ENCODE data around the gene ZCCHC2. TPM values are rescaled to one million over a fixed set of nuclear protein-coding genes. Genes with fewer than 3 reads are reported as not detected.

ZCCHC2 gene
- total RNA-seq, 1 experiment from 2014 or later: 3.8 TPM

DNA sequence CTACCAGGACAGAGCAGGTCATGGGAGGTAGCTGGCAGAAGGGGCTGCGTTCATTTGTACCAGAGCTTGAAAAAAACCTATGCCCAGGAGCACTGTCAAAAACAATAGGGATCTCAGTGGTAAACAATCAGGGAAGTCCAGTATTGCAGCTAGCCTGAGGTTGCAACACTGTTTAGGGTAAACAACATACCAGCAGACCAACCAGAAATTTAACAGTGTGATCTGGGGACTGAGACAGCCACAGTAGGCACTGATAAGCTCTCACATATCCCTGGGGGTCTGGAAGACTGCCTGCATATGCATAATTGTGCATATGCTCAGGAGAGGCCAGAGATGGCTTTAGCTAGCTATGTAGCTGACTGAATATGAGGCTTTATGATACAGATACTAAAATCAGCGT lies 12.0 kb upstream of the ZCCHC2 start:
- no peak for DNase-seq (ENCODE audit: low read depth)

DNA sequence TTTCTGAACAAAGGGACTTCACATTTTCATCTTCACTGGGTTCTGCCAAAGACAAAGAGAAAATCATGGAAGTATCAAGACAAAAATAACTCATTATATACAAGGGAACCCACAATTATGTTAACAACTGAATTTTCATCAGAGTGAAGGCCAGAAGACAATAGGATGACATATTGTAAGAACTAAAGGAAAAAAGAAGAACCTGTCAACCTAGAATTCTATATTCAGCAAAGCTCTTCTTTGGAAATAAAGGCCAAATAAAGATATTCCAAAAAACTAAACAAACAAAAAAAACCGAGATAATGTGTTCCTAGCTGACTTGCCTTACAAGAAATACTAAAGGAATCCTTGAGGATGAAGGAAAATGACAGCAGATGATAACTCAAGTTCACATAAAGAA lies 10.3 kb upstream of the ZCCHC2 start:
- no peak for DNase-seq (ENCODE audit: low read depth)

DNA sequence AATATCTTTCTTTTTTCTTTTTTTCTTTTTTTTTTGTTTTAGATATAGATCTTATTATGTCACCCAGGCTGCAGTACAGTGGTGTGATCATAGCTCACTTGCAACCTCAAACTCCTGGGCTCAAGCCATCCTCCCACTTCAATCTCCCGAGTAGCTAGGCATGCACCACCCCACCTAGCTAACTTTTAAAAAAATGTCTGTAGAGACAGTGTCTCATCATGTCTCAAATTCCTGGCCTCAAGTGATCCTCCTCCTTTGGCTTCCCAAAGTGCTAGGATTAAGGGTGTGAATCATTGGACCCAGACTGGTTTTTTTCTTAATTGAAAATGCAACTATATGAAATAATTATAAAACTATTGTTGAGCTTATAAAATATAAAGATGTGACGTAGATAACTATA lies 9.8 kb upstream of the ZCCHC2 start:
- DNase-seq (ENCODE audit: low read depth): no peak

DNA sequence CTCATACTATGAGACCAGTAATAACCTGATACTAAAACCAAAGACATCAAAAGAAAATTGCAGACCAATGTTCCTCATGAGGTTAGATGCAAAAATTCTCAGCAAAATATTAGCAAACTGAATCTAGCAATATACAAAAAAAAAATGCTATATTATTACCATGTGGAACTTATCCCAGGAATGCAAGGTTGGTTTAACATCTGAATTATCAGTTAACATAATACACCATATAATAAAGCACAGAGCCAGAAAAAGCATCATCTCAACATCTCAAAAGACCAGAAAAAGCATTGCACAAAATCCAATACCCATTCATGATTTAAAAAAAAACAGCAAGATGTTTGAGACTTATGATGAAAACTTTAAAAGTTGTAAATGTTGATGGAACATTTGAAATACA lies 8.3 kb upstream of the ZCCHC2 start:
- DNase-seq (ENCODE audit: low read depth): no peak

DNA sequence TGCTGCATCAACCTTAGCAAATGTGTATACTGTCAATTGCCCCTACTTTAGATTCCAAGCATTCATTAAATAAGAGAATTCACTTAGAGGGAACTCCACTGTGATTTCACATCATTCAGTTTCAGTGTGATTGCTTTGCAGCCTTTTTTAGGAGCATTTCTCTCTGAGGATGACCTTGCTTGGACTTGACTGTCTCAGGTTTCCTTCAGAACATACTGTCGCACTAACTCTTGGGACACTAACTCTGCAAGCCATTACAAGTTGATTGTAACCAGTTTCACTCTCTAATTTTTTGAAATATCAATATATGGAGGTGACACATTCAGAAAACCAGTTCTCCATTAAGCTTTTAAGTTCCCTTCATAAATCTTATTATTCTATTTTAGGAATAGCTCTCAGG lies 6.6 kb upstream of the ZCCHC2 start:
- DNase-seq (ENCODE audit: low read depth): no peak

DNA sequence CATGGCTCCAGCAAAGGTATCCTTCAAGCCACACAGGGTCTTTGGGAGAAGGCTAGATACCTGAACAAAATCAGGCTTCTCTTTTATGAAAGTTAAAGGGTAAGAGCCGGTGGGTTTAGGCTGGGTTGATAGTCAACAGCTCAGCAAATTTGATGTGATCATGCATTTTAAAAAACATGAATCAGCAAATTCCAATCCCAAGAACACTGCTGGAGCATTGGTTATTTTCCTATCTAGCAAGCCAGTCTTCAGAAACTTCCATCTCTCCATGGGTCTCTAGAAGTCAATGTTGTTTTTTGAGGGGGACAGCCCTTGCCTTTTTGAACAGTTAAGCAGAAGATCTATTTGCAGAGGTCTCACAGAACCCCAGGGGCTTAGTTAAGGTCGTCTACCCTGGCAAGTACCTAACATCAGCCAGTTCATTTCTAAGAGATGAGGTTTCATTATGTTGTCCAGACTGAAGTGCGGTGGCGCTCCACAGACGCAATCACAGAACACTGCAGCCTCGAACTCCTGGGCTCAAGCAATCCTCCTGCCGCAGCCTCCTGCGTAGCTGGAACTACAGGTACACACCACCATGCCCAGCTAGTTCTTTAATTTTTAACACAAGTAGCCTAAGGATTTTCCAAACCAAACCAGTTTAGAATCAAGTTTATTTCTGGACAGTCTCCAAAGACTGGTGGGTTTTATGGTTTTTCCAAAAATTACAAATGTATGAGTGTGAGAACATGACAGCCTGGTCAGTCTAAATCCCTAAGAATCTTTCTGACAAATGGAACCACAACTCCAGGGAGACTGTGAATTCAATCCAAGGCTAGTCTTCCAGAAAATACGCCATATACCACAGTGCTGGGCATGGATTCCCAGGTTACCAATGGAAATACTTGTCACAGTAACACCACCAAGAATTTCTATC lies 4.1 kb upstream of the ZCCHC2 start:
- DNase-seq (ENCODE audit: low read depth): peak; percentile 68

DNA sequence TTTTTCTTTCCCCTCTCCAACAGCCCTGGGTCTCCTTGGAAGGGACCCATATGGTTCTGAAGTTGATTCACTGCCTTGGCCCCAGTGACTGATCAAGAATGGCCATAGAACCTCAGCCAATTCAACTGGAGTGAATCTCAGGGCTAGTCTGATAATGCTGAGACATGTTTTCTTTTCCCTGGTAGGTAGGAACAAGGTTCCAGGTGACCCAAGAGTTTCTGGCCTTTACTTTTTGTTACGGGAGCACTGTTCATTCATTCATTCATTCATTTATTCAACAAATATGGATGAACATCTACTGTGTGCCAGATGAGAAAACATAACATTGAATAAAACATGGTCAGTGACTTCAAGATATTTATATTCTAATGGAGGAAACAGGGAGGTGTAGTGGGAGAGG lies 3.1 kb upstream of the ZCCHC2 start:
- no peak for DNase-seq (ENCODE audit: low read depth)

DNA sequence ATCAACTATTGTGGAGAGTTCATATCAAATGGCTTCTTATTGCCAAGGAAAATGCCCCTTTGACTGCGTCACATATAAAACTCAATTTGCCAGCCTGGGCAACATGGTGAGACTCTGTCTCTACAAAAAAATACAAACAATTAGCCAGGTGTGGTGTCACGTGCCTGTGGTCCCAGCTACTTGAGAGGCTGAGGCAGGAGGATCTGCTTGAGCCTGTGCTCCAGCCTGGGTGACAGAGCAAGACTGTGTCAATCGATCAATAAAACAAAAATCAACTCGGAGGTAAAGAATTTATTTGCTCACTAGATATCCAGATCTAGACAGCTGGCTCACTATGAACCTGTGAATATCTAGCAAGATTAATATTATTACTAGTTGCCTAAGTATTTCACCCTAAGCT lies 1.7 kb upstream of the ZCCHC2 start:
- no peak for DNase-seq (ENCODE audit: low read depth)

DNA sequence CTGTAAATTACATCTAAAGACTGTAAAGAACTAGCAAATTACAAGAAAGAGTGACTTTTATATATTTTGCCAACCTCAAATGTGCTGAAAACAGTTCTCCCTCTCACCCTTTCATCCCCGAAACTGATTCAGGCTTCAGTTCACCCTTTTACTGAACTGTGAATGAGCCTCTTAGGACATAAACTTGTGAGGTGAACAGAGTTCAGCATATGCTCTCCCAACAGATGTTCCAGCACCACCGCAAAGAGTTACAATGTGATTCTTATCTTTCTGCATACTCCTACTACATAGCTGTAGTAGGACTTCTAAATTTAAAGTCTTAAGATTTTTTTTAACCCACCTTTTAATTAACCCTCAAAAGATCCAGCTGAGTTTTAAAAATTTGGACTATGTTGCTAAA lies 1.2 kb upstream of the ZCCHC2 start:
- peak; percentile 59 for DNase-seq (ENCODE audit: low read depth)

DNA sequence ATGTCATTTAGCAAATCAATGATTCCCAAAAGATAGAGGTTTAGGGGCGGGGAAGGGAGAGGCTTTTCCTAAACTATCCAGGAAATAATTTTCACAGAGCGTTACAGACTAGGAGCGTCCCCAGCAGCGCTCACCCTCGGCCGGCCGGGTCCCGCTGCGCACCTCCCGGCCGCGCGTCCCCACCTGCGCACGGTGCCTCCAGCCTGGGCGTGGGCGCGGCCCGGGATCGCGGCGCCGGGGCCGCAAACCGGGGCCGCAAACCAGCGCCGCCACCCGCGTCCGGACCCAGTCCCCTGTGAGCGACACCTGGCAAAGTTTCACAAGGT lies 684 bp upstream of the ZCCHC2 start:
- no peak for DNase-seq (ENCODE audit: low read depth)

DNA sequence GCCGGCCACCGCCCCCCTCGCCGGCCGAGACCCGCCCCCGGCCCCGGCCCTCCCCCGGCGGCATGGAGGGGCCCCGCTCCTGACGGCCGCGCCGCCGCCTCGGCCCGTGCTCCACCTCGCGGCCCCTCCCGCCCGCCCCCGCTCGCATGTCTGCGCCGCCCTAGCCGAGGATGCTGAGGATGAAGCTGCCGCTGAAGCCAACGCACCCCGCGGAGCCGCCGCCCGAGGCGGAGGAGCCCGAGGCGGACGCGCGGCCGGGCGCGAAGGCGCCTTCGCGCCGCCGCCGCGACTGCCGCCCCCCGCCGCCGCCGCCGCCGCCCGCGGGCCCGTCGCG lies 397 bp downstream of the ZCCHC2 start:
- DNase-seq (ENCODE audit: low read depth): no peak

DNA sequence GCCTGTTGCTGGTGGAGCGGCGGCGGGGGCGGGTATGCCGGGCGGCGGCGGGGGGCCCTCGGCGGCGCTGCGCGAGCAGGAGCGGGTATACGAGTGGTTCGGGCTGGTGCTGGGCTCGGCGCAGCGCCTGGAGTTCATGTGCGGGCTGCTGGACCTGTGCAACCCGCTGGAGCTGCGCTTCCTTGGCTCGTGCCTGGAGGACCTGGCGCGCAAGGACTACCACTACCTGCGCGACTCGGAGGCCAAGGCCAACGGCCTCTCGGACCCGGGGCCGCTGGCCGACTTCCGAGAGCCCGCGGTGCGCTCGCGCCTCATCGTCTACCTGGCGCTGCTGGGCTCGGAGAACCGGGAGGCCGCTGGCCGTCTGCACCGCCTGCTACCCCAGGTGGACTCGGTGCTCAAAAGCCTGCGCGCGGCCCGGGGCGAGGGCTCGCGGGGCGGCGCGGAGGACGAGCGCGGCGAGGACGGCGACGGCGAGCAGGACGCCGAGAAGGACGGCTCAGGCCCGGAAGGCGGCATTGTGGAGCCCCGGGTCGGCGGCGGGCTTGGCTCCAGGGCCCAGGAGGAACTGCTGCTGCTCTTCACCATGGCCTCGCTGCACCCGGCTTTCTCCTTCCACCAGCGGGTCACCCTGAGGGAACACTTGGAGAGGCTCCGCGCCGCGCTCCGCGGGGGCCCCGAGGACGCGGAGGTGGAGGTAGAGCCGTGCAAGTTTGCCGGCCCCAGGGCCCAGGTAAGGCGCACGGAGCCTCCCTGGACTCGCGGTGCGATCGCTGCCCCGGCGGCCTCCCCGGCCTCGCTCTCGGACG lies 1.0 kb downstream of the ZCCHC2 start:
- DNase-seq (ENCODE audit: low read depth): peak; percentile 39

DNA sequence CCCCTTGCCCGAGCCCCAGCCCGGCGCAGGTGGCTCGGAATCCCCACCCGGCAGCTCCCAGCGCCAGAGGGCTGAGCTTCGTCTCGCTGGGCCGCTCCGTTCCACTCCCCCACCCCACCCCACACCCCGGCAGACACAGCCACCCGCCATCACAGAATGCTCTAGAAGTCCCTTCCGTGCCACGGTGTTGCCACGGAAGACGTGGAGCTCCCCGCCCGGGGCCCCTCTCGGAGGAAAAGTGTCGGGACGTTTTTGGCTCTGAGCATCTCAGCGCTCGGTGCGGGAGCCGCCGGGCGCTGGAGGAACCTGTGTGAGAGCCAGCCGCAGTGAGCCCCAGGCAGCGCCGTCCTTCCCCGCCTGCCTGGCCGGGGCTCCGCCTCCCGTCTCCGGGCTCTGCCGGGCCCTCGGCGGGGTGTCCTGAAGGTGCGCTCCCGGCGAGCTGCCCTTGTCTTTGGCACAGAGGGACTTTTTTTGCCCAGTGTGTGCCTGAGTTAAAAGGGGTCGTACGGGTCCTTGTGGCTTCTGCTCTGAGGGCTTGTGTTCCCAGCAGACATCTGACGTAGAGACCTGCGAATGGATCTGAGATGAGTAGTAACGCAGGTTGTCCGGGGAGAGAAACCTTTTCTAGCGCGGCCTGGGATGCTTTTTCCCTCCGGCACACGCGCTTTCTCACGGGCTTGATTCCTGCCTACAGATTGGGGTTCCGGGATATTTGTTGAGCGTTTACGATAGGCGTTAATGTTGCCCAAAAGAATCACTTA lies 1.8 kb downstream of the ZCCHC2 start:
- peak; percentile 28 for DNase-seq (ENCODE audit: low read depth)

DNA sequence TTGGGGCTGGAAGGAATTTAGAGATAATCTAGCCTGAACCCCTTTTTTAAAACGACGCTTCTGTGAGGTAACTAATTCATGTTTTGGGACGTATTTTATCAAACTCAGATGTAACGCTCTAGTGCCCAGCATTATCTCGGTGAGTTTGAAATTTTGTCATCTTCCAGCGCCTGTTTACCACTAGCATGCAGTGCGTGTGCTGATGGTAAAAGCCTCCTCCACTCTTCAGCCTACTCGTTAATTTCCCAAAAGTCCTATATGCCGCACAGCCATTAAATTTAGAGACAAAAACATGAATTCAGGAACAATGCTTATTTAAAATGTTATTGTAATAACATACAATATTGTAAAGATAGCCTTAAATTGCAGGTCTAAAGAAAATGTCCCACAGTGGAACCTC lies 2.8 kb downstream of the ZCCHC2 start:
- no peak for DNase-seq (ENCODE audit: low read depth)

DNA sequence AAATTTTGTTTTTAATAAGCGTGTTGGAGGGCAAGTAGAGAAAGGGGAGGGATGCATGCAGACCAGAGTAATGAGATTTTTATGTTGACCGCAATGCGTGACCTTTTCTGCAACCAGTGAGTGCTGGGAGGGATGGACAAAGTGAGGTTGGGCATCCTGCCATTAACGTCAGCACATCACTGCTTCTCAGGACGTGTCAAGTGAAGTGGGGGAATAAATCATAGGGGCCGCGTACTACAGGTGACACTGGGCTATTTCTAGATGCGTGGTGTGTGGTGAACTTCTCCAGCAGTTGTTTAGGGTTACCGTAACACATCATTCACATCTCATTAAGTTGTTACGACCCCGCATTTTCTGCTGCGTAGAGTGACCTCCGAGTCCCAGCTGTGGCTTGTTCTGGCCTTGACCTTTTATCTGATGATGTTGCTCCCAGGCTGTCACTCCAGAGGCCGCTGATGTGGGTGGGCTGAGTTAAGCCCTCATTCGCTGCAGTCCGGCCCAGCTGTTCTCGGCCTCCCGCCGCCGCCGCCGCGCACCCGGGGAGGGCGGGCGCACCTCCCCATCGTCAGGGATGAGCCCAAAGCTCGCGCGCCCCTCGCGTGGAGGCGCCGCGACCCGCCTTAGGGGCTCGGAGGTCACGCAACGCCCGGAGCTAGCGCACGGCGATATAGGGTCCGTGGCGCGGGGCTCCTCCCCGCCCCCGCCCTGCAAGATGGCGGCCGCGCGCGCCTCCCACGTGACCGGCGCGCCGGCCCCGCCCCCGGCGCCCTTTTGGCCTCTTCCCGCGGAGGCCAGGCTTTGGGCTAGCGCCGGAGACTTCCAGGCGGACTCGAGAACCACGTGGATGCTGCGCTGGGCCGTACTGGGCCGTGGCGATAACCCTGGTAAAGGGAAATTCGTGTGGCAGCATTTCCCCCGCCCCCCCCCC lies 3.5 kb downstream of the ZCCHC2 start:
- DNase-seq (ENCODE audit: low read depth): peak; percentile 81

DNA sequence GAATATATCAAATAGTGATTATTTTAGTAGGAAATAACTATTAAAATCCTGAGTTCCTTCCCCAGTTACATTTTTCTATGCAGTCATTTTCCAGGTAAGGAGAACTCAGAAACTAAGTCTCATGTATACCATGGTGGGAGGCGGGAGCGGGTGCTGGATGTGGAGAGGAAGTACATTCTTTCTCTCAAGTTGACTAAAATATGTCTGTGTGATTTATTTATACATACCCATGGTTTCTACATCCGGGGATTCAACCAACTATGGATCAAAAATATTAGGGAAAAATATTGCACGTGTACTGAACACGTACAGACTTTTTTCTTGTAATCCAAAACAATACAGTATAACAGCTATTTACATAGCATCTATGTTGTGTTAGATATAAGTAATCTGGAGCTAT lies 6.8 kb downstream of the ZCCHC2 start:
- DNase-seq (ENCODE audit: low read depth): no peak

DNA sequence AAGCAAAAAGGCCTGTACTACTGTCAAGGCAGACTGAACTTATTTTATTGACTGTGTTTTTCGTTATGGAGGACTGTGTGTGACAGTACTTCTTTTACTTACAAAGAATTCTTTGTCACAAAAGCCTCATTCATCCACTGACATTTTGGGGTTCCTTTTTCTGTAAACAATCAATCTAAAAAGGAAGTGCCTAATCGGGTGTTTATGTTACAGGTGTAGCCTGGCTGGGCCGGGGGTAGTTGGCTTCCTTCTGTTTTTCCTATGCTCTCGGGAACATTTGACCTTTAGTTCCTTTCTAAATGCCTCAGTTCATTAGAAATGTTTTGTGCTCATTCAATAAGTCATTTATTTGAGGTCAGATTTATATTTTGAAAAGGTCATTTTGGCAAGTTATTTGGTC lies 8.3 kb downstream of the ZCCHC2 start:
- no peak for DNase-seq (ENCODE audit: low read depth)

DNA sequence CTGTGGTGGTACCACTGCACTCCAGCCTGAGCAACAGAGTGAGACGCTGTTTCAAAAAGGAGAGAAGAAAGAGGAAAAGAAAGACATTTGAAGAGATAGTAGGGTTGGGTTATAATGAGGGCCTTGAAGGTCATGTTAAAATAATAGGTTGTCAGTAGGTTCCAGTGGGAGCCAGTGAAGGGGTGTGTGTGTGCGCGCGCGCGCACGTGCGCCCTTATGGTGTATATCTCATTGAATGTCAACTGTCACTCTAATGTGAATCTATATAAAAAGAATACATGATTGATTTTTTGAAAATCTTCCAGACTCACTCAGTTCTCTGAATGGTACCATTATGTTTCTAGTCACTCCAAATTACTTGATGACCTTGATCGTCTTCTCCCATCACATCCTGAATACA lies 9.1 kb downstream of the ZCCHC2 start:
- DNase-seq (ENCODE audit: low read depth): no peak

DNA sequence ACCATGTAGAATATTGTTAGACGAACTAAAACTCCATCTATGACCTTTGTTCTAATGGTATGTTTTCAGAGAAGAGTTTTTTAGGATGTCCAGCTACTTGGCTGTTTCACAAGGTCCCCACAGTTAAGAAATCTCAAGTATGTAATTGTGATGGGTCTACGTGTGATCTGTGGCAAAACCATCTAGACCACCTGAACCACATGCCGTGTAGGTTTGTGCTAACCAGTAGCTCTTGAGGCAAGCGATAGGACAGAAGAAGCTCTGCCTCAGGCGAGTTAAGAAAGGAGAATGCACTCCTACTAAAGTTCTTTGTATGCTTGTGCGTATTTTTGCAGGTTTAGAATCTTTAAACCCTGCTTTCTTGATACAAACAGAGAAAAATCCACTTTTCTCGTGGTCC lies 13.2 kb downstream of the ZCCHC2 start:
- DNase-seq (ENCODE audit: low read depth): no peak

DNA sequence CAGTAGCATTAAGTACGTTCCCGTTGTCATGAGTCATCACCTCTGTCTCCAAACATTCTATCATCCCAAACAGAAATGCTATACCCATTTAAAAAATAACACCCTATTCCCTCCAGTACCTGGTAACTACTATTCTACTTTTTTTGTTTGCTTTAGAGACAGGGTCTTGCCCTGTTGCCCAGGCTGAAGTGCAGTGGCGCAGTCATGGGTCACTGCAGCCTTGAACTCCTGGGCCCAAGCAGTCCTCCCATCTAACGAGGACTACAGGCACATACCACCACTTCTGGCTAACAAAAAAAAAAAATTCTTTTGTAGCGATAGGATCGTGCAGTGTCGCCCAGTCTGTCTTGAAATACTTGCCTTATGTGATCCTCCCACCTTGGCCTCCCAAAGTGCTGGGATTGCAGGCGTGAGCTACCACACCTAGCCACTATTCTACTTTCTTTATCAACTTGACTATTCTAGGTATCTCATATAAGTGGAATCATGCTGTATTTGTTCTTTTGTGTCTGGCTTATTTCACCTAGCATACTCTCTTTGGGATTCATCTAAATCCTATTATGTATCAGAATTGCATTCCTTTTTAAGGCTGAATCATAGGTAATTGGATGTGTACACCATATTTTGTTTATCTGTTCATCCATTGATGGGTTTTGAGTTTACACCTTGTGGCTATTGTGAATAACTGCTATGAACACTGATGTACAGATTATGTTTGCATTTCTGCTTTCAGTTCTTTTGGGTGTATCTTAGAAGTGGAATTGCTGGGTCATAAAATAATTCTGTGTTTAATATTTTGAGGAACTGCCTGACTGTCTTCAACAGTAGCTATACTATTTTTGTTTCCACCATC lies 14.4 kb downstream of the ZCCHC2 start:
- DNase-seq (ENCODE audit: low read depth): no peak

DNA sequence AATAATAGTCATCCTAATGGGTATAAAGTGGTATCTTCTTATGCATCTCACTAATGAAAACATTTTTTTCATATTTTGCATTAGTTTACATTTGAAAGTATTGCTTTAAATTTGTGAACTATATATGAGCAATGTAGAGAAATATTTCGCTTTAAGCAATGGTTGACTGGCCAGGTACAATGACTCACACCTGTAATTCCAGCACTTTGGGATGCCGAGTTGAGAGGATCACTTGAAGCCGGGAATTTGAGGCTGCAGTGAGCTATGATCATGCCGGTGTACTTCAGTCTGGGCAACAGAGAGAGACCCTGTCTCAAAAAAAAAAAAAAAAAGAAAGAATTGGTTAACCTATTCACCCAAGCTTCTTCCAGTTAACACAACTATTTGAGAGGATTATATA lies 15.1 kb downstream of the ZCCHC2 start:
- DNase-seq (ENCODE audit: low read depth): no peak

All from RPMI7951 (cell line).